Heart left ventricle (tissue), 16 donors: ENCODE data around the gene NR3C2. TPM values are rescaled to one million over a fixed set of nuclear protein-coding genes. Genes with fewer than 3 reads are reported as not detected.

Experiments used
- ATAC-seq, 4 donors: fragments of 200-7000 bp; cut with Tn5 transposase; one replicate each; pipeline ENCODE4 v1.9.1; 2020 to 2022; ENCODE audit warnings: moderate library complexity in 4 of 4, mild to moderate bottlenecking in 3 of 4, moderate number of reproducible peaks in 1 of 4
- DNase-seq, 5 donors: peaks; one replicate each; pipeline ENCODE4 v3.0.0-alpha.2; 2020
- H3K27ac ChIP-seq, 12 donors: fragments of 200-600 bp; sonication (generic) in 4 of 12; one replicate each; pipeline versions ENCODE4 v1.5.0 to v1.8.0; 2016 to 2022; ENCODE audit warnings: mild to moderate bottlenecking in 2 of 12
- H3K27me3 ChIP-seq, 9 donors: fragments of 200-600 bp; sonication (generic) in 2 of 9; one replicate each; pipeline versions ENCODE4 v1.5.1 to v1.8.0; 2016 to 2022; ENCODE audit warnings: mild to moderate bottlenecking in 3 of 9
- H3K36me3 ChIP-seq, 9 donors: fragments of 200-600 bp; sonication (generic) in 2 of 9; one replicate each; pipeline versions ENCODE4 v1.5.0 to v1.8.0; 2018 to 2022; ENCODE audit warnings: mild to moderate bottlenecking in 2 of 9
- H3K4me1 ChIP-seq, 12 donors: fragments of 200-600 bp; sonication (generic) in 4 of 12; one replicate each; pipeline versions ENCODE4 v1.5.0 to v1.8.0; 2016 to 2022; ENCODE audit warnings: mild to moderate bottlenecking in 3 of 12
- H3K4me3 ChIP-seq, 12 donors: fragments of 200-600 bp; sonication (generic) in 4 of 12; one replicate each; pipeline versions ENCODE4 v1.5.0 to v1.8.0; 2017 to 2022; ENCODE audit warnings: mild to moderate bottlenecking in 9 of 12, moderate library complexity in 4 of 12
- H3K9me3 ChIP-seq, 12 donors: fragments of 200-600 bp; sonication (generic) in 4 of 12; one replicate each; pipeline versions ENCODE4 v1.5.0 to v1.8.0; 2016 to 2022; ENCODE audit warnings: mild to moderate bottlenecking in 1 of 12
- POLR2A ChIP-seq, 2 donors: fragments of 450-650 bp; IDR thresholded peaks; one replicate each; pipeline ENCODE4 v1.6.1; 2017; ENCODE audit warnings: antibody characterized with exemption in 2 of 2, mild to moderate bottlenecking in 2 of 2, moderate library complexity in 2 of 2
- WGBS, 4 donors: extraction: QIAGEN DNeasy Blood & Tissue Kit in 2 of 4; methylation state at CpG; one replicate each; pipeline versions ENCODE4 v1.1.5 to v1.1.7; 2013 to 2018; 5-methylcytosine and 5-hydroxymethylcytosine counted together
- intact Hi-C, 10 donors: fragments of 100-400 bp; cut with DNase I; formaldehyde crosslinking; loops; one replicate each; pipeline versions ENCODE4 v1.11.1 to v1.14.2; 2022
- polyA plus RNA-seq, 2 donors: library from polyadenylated mRNA; stranded (reverse); fragments of 200-250 nt; gene quantifications; one replicate each; pipeline ENCODE4 v1.2.3, GENCODE V29; 2013
- total RNA-seq, 9 donors: library from RNA; depleted of rRNA in 2 of 9; stranded (reverse); fragments of >200 nt in 2 of 9; fragmentation: NEBNext Ultra II Directional in 3 of 9; extraction: Animal tissue kit (Norgen Biotek cat#: 25700) in 3 of 9; gene quantifications; one replicate each; pipeline versions ENCODE4 v1.1.0 to v1.2.4, GENCODE V29; 2016 to 2023
- TF ChIP-seq, protein P1 (sequence below), 12 donors: fragments of 200-600 bp; sonication (generic) in 4 of 12; IDR thresholded peaks; one replicate each; pipeline versions ENCODE4 v1.5.0 to v1.8.0; 2018 to 2022; ENCODE audit warnings: antibody characterized with exemption in 12 of 12, mild to moderate bottlenecking in 5 of 12
- donor health status: ischemic (EF 13 %, LVEDD 7.1; RV severe dilation, severe dysfunction).
- donor health status: healthy with polysubstance abuse.
- donor health status: DM: no; HTN: yes; CAD: no.
- donor health status: DM: no; HTN: no; CAD: no.
- donor health status: ischemic (EF 25% LVEDD 6.9; RV normal size, moderate dysfunction).
- donor health status: ischemic (EF 25% LVEDD 5.7; RV mildly dilated, moderate dysfunction).
- donor health status: healthy.
- donor health status: DM: yes; HTN: yes; CAD: no.
- donor health status: ischemic (EF 35%, LVEDD 5.7; RV mildly dilated, moderate dysfunction).
- donor health status: nonischemic (EF 11% LVEDD 7.7; RV severe dilation, severe dysfunction).
- donor health status: DM: yes; HTN: yes; CAD: no.
- donor health status: PGD.
- donor health status: ischemic (EF 29% LVEDD 5.4; RV normal size, mild dysfunction).
- donor health status: nonischemic (EF 23%, LVEDD 6.1; RV moderate dilation, normal function).

The NR3C2 gene
- total and polyA plus RNA-seq, 11 donors, result 3.6 to 26.5 (median 18.4) TPM

DNA sequence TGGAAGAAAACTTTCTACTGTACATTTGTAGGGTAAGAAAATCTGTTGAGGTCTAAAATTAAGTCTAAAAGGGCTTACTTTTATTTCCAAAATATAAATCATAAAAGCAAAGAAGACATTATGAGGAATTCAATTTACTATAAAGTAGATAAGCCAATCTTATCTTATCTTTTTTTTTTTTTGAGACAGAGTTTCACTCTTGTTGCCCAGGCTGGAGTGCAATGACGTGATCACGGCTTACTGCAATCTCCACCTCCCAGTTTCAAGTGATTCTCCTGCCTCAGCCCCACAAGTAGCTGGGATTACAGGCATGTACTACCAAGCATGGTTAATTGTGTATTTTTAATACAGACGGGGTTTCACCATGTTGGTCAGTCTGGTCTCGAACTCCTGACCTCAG, 166.9 kb downstream of the NR3C2 start:
- Histone ChIP-seq H3K36me3 (no peaks in the 10 kb centered on the region), H3K4me1 (peaks cover 0 to 47% (median 21%) of the 10 kb centered on the region in 12 donors), H3K9me3 (no peaks in the 10 kb centered on the region), H3K4me3 (no peak overlapping the region), H3K27me3 (no peaks in the 10 kb centered on the region), H3K27ac (no peak overlapping the region)
- DNase-seq (no peak), ATAC-seq (no peak)
- 72 to 87% (median 77%) methylated on average over 4 of the region's 4 CpGs for WGBS, 4 donors
- intact Hi-C loops, result loop anchor here in 1 of 10 donors (10.0 kb wide), 1 partner anchor 220 kb away; no protein-coding TSS in a partner anchor
- no peak for TF ChIP-seq POLR2A (IDR thresholded peaks at IDR 0.05)
- TF ChIP-seq, protein P1, sequence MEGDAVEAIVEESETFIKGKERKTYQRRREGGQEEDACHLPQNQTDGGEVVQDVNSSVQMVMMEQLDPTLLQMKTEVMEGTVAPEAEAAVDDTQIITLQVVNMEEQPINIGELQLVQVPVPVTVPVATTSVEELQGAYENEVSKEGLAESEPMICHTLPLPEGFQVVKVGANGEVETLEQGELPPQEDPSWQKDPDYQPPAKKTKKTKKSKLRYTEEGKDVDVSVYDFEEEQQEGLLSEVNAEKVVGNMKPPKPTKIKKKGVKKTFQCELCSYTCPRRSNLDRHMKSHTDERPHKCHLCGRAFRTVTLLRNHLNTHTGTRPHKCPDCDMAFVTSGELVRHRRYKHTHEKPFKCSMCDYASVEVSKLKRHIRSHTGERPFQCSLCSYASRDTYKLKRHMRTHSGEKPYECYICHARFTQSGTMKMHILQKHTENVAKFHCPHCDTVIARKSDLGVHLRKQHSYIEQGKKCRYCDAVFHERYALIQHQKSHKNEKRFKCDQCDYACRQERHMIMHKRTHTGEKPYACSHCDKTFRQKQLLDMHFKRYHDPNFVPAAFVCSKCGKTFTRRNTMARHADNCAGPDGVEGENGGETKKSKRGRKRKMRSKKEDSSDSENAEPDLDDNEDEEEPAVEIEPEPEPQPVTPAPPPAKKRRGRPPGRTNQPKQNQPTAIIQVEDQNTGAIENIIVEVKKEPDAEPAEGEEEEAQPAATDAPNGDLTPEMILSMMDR (IDR thresholded peaks at IDR 0.05), result no peak

DNA sequence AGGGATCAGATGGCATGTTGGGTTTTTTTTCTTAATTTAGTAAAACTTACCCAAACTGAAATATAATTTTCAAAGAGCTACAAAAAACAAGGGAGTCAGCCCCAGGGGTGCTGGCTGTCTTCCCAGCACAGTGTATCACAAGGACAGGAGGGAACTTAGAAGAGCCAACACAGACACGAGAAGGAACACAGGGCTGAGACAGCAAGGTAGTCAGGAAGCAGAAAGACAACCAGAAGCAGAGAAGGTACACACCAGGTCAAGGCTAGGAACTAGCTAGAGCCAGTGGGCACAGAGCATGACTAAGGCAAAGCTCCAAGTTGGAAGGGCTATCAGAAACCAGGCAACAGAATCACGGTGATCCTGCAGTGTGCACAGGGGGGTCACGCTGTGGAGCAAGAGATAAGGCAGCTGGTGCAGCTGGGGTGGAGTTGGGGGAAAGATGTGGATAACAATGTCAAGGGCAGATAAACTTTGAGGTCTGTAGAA, 168.7 kb downstream of the NR3C2 start:
- WGBS, 4 donors, result 8 to 34% (median 22%) methylated on average over 3 of the region's 3 CpGs
- Histone ChIP-seq H3K27me3 (no peaks in the 10 kb centered on the region), H3K27ac (peak overlapping the region in 4 of 12 donors; percentile 9 to 48 (median 37)), H3K4me3 (no peak overlapping the region), H3K36me3 (no peaks in the 10 kb centered on the region), H3K9me3 (no peaks in the 10 kb centered on the region), H3K4me1 (peaks cover 0 to 47% (median 21%) of the 10 kb centered on the region in 12 donors)
- TF ChIP-seq, protein P1 (IDR thresholded peaks at IDR 0.05), result no peak
- TF ChIP-seq POLR2A (IDR thresholded peaks at IDR 0.05), result no peak
- intact Hi-C loops, result loop anchor here in 1 of 10 donors (10.0 kb wide), 1 partner anchor 219 kb away; no protein-coding TSS in a partner anchor
- DNase-seq (peak in 4 of 5 donors; percentile 35 to 65 (median 48)), ATAC-seq (peak; percentile 81 to 92 (median 85))

DNA sequence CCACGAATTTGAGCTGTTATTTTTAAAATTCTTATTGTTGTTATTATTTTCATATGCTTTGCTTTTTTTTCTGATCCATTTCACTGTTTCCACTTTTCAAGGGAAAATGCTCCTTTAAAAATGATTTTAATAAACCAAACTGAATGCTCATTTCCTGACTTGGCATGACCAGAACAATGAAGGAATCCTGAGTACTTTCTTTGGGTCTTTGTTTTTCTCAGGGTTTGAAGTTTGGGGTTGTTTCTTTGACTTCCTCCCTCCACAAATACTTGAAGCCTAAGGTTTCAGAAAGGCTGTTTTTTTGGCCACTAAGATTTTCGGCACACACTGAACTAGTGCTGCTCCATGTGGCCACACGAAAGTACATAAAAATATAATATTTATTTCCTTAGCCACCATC, 171.0 kb downstream of the NR3C2 start:
- Histone ChIP-seq H3K4me1 (peaks cover 0 to 47% (median 20%) of the 10 kb centered on the region in 12 donors), H3K27me3 (no peaks in the 10 kb centered on the region), H3K36me3 (no peaks in the 10 kb centered on the region), H3K4me3 (no peak overlapping the region), H3K27ac (peak overlapping the region in 8 of 12 donors; percentile 6 to 23 (median 14)), H3K9me3 (no peaks in the 10 kb centered on the region)
- ATAC-seq, result no peak
- TF ChIP-seq, protein P1 (IDR thresholded peaks at IDR 0.05), result peak in 1 of 12 donors; percentile 19
- no peak for TF ChIP-seq POLR2A (IDR thresholded peaks at IDR 0.05)
- 57 to 74% (median 59%) methylated on average over 3 of the region's 3 CpGs for WGBS, 4 donors
- intact Hi-C loops, result loop anchor here in 1 of 10 donors (10.0 kb wide), 1 partner anchor 216 kb away; no protein-coding TSS in a partner anchor
- no peak for DNase-seq

DNA sequence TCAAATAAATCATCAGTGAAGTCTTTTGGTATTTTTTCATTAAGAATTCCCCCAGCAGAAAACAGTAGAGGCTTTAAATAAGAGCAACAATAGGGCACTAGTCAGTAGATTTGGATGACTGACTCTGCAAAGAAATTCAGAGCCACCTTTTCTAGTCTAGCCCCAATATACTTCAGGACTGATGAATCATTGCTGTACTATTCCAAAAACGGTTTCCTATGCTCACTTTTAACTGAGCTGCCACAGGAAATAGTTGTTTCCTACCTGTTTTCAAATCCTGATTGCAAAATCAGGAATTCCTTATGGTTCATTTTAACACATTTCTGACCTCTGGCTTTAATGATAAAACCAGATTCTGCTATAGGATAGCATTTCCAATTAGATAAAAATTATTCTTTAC, 171.6 kb downstream of the NR3C2 start:
- H3K4me1 ChIP-seq, result peaks cover 0 to 45% (median 20%) of the 10 kb centered on the region in 12 donors

More for the DNA sequence above, 171.6 kb downstream of the NR3C2 start:
- ATAC-seq, result no peak
- peak overlapping the region in 4 of 12 donors; percentile 12 to 23 (median 18) for H3K27ac ChIP-seq
- H3K4me3 ChIP-seq, result no peak overlapping the region
- no peak for TF ChIP-seq POLR2A (IDR thresholded peaks at IDR 0.05)
- TF ChIP-seq, protein P1 (IDR thresholded peaks at IDR 0.05), result no peak
- 24 to 30% (median 28%) methylated on average over 1 of the region's 1 CpG for WGBS, 4 donors
- no peaks in the 10 kb centered on the region for H3K27me3 ChIP-seq
- H3K9me3 ChIP-seq, result no peaks in the 10 kb centered on the region
- H3K36me3 ChIP-seq, result no peaks in the 10 kb centered on the region
- DNase-seq, result no peak
- intact Hi-C loops, result loop anchor here in 1 of 10 donors (10.0 kb wide), 1 partner anchor 216 kb away; no protein-coding TSS in a partner anchor
